GM10248 (cell line): ENCODE measurements around the gene RAB1B.

Experiments used
- CTCF ChIA-PET: fragments of 300-600 bp; sonication (Branson Sonifier 250); formaldehyde crosslinking; extraction: SDS; loops from one replicate; lab custom pipeline; 2021; ENCODE audit warnings: antibody characterized with exemption; lab: Yijun Ruan, JAX
- POLR2A ChIA-PET: fragments of 350-650 bp; sonication (Branson Sonifier 250); formaldehyde crosslinking; extraction: SDS; loops from one replicate; lab custom pipeline; 2020; ENCODE audit warnings: antibody characterized with exemption; lab: Yijun Ruan, JAX
- DNase-seq: peaks from one replicate; pipeline ENCODE4 v3.0.0; 2012; ENCODE audit errors: extremely low spot score
- TF ChIP-seq, protein P1 (sequence below): IDR thresholded peaks from 2 replicates; pipeline ENCODE4 v1.5.1; 2012; ENCODE audit warnings: mild to moderate bottlenecking, low read depth; ENCODE audit errors: extremely low read depth, missing control alignments, control extremely low read depth

RAB1B gene

GRCh38 chr11:66259225-66259624 is 9.2 kb upstream of the RAB1B start:
- TF ChIP-seq, protein P1, sequence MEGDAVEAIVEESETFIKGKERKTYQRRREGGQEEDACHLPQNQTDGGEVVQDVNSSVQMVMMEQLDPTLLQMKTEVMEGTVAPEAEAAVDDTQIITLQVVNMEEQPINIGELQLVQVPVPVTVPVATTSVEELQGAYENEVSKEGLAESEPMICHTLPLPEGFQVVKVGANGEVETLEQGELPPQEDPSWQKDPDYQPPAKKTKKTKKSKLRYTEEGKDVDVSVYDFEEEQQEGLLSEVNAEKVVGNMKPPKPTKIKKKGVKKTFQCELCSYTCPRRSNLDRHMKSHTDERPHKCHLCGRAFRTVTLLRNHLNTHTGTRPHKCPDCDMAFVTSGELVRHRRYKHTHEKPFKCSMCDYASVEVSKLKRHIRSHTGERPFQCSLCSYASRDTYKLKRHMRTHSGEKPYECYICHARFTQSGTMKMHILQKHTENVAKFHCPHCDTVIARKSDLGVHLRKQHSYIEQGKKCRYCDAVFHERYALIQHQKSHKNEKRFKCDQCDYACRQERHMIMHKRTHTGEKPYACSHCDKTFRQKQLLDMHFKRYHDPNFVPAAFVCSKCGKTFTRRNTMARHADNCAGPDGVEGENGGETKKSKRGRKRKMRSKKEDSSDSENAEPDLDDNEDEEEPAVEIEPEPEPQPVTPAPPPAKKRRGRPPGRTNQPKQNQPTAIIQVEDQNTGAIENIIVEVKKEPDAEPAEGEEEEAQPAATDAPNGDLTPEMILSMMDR = no peak
- no peak for DNase-seq
- ChIA-PET CTCF (interaction anchor here (0.6 to 1.5 kb wide), 7 partner anchors 9 to 554 kb away, joined by 3 to 5 read pairs (median 4); partner anchors contain the start of gene KAT5), POLR2A (no interaction called here)

GRCh38 chr11:66259956-66260355 is 8.5 kb upstream of the RAB1B start:
- ChIA-PET POLR2A (interaction anchor here (0.7 kb wide), 1 partner anchor 202 kb away, joined by 3 read pairs; no protein-coding TSS in a partner anchor), CTCF (interaction anchor here (1.0 to 1.5 kb wide), 3 partner anchors 9 to 548 kb away, joined by 4 to 5 read pairs (median 4); partner anchors contain the start of gene KAT5)
- TF ChIP-seq, protein P1 = no peak
- DNase-seq = no peak

DNA sequence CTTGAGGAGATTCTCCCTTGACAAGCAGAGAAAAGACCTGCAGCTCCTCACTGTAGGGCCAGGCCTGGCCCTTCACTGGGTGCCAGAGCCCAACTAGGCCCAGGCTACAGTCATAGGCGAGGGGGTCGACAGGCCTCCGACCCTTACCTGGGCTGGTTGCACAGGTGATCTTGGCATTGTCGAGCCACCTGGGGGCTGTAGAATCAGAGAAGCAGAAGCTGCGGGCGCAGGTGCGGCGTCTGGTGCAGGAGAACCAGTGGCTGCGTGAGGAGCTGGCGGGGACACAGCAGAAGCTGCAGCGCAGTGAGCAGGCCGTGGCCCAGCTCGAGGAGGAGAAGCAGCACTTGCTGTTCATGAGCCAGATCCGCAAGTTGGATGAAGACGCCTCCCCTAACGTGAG is 6.9 kb upstream of the RAB1B start:
- ChIA-PET POLR2A (no interaction called here), CTCF (interaction anchor here (1.6 kb wide), 1 partner anchor 9 kb away, joined by 4 read pairs; no protein-coding TSS in a partner anchor)
- no peak for DNase-seq
- TF ChIP-seq, protein P1 = no peak

DNA sequence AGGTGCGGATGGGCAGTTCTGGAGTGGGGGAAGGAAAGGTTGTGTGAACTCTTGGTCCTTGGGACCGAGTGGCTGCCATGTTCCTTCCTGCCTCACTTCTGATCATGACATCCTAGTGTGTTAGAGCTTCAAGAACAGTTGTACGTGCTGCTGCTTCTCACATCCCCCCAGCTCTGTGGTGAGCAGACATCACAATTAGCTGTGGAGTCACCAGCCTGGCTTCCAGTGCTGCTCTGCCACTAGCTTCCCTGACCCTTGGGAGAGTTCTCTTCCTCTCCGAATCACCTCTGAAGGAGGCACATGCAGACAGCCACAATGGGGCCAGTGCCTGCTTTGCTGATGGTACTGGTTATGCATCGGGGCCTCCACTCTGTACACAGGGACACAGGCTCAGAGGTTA is 6.2 kb upstream of the RAB1B start:
- ChIA-PET CTCF (no interaction called here), POLR2A (no interaction called here)
- DNase-seq = no peak
- TF ChIP-seq, protein P1 = no peak

GRCh38 chr11:66262696-66263095 is 5.7 kb upstream of the RAB1B start:
- DNase-seq = no peak
- CTCF ChIA-PET = no interaction called here
- POLR2A ChIA-PET = no interaction called here
- TF ChIP-seq, protein P1 = no peak

DNA sequence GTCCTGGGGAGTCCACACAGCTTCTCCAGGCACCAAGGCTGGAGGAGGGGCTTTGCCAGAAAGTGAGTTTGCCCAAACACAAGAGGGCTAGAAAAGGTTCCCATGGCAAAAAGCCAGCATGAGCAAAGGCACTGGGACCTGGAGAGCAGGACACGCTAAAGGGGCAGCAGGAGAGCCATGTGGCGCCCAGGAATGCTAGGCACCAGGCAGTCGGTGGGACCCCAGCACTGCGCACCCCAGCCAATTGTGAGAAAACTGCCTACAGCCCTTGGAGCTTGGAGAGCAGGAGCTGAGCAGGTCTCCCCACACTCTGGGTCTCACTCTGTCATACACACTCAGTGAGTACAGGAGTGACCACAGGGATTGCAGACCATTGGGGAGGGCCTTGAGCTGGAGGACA is 5.2 kb upstream of the RAB1B start:
- TF ChIP-seq, protein P1 = no peak
- ChIA-PET POLR2A (no interaction called here), CTCF (no interaction called here)
- no peak for DNase-seq
